Activated CD4-positive, CD25-positive, alpha-beta regulatory T cell treated with anti-CD3 and anti-CD28 coated beads, Interleukin-2, amount 50 U/mL, for 16 hours (primary cell): ENCODE data around the gene USE1.

ENCODE experiments used
- DNase-seq: peaks from one replicate; pipeline ENCODE4 v3.0.0-alpha.2; 2020; ENCODE audit warnings: low read depth, low spot score

USE1 gene

DNA sequence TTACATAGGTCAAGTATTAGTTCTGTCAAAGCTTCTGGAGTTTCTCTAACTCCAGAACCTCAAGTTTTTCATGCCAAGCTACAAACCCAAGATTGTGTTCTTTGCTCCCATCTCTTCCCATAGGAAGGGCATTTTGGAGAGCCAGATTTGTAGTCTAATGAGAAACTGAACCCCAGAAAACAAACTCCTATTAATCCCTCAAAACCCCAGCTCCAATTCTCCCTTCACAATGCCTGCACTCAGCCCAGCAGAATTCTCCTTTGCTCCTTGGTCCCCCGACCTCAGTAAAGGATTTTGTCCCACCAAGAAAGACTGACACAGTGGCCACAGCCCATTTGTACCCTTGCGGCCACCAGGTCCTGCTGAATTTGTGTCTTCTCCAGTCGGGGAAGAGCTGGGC is 41.0 kb downstream of the USE1 start:
- no peak for DNase-seq

DNA sequence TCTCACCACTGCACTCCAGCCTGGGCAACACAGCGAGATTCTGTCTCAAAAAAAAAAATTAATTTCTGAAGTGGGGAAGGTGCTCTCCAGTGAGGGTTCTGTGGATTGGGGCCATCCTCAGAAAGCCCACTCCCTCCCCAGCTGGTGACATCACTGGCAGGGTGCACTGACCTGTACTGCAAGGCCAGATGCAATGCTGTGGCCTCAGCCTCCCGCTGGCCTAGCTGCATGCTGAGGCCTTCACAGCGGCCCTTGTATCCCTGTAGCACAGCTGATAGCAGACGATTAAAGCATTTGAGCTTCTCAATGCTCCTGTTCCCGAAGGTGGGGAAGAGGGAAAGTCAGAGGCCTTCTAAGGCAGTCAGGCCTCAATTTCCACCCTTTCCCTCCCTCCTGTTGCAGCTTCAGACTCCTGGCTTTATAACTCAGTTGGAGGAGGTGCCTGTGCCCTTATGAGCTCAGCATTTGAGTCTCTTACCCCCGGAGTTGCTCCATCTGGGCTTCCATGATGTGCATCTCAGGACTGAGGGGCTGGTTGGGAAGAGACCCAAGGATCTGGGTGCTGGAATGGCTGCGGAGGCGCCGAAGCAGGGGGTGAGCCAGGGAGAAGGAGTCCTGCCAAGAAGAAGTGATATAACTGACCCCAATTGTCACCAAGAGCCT is 44.1 kb downstream of the USE1 start:
- DNase-seq = no peak

DNA sequence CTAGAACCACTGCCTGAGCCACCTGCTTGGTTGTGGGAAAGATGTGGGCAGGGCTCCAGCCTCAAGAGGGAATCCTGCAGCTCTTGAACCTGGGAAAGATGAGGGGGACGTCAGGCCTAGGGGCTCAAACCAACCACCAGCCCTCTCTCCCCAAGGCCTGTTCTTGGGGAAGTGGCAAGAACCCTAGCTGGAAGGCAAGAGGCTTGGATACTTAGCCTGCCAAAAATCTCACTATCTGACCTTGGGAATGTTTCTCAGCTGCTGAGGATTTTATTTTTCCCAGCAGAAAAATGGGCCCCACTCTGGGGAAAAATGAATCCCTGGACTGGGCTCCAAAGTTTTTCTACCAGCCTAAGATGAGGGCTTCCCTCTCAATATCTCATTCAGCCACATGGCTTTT is 44.8 kb downstream of the USE1 start:
- DNase-seq = no peak

DNA sequence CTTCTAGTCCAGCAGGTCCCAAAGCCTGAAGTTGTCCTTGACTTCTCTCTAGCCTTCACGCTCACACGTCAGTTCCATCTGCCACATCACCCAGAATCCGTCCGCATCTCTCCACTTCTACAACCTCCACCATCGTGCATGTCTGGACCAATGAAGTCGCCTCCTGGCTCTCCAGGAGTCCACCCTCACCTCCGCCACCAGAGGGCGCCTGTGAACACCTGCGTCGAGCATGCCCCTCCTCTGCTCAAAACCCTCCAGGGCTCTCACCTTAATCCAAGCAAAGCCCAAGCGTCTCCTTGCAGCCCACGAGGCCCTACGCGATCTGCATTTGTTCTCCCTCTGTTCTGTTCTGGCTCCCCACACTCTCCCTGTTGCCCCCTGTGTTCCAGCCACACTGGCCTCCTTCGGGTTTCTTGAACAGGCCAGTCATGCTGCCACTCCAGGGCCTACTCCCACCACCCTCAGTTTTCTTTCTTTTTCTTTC is 45.7 kb downstream of the USE1 start:
- DNase-seq = peak; percentile 85

DNA sequence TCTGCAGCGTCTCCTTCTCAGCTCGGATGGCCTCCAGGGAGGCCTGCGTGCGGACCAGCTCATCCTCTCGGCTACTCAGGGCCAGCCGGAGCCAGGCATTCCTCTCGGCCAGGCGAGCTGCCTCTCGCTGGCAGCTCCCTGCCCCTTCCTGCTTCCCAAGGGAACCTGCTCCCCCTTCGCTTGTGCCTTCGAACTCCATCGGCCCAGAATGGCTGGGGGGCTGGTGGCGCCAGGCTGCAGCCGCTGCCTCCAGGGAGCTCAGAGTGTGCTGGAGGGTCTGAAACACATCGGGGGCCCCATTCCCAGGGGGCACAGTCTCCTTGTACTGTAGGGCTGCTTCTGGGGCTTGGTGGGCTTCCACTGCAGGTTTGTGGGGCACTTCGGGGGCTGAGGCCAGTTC is 47.4 kb downstream of the USE1 start:
- DNase-seq = no peak

DNA sequence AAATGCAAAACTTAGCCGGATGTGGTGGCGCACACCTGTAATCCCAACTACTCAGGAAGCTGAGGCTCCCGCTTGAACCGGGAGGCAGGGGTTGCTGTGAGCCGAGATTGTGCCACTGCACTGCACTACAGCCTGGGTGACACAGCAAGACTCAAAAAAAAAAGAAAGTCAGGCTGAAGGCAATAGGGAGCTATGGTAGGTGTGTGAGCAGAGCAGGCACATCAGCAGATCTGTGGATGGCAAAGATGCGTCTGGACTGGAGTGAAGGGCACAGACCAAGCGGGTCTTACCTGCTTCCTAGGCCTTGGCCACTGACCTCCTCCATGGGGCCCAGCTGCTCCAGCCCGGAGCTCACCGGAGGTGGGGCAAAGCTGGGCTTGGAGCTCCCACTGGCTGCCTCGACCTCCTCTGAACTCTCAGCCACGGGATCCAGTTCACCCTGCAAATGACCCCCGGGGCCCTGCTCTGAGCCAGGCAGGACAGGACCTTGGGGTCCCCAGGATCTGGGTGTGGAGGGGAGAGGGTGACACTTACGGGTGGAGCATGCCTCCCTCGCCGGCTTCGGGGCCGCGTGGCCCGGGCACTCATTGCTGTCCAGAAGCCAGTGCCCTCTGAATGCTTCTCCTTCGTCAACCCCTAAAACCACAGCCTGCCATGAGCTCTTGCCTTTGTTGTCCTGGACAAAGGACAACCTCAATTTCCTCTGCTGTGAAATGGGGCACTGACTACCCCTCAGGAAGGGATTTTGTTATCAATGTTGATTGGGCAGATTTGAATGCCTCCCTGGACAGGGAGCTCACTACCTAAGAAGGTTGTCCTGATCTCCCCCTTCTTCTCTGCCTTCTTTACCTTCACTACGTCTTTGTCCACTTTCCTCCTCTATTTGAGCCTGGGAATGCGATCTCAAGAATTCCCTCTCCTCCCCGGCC is 48.8 kb downstream of the USE1 start:
- DNase-seq = no peak

DNA sequence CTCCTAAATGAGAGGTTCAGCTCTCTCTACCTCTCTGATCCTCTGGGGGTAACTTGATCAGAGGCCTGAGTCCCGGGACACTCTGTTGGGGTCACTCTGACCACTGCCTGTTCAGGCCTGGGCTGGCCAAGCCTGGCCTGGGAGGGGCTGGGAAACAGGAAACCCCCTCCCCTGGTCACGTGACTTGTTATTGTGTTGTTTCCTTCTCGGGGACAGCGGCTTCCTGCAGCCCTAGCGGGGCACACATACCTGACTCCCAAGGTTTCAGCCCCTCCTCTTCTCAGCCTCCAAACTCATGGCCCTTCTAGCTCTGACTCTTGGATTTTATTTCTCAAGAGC is 49.5 kb downstream of the USE1 start, which contains the start of gene USHBP1:
Gene USHBP1 (minus strand): TSS at position 105 of the 339 bp plus-strand sequence. CDS start 446 bp downstream, outside the sequence.
- no peak for DNase-seq

DNA sequence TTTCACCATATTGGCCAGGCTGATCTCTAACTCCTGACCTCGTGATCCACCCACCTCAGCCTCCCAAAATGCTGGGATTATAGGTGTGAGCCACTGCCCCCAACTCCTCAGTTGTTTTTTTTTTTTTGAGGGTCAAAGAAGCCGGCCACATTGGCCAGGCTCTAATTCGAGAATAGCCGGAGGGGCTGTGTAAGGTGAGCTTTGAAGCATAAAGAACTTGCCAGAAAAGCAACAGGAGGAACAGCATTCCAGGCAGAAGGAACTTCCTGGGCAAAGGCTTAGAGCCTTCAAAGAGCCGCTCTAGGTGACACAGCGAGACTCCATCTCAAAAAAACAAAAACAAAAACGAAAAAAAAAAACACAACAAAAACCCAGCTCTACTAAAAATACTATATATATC is 50.9 kb downstream of the USE1 start:
- DNase-seq = no peak

DNA sequence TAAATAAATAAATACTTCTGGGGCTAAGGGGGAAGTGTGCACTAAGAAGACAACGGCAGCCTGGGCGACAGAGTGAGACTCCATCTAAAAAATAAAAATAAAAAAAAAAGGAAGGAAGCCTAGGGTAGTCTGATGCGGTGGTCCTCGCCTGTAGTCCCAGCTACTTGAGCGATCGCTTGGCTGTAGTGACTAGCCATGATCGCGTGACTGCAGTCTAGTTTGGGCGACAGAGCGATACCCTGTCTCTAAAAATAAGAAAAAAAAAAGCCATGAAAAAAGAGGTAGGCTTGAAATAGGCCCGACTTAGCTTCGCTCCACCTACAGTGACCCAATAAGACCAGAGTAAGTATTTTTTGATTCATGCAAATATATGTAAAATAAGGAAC is 51.4 kb downstream of the USE1 start:
- no peak for DNase-seq

DNA sequence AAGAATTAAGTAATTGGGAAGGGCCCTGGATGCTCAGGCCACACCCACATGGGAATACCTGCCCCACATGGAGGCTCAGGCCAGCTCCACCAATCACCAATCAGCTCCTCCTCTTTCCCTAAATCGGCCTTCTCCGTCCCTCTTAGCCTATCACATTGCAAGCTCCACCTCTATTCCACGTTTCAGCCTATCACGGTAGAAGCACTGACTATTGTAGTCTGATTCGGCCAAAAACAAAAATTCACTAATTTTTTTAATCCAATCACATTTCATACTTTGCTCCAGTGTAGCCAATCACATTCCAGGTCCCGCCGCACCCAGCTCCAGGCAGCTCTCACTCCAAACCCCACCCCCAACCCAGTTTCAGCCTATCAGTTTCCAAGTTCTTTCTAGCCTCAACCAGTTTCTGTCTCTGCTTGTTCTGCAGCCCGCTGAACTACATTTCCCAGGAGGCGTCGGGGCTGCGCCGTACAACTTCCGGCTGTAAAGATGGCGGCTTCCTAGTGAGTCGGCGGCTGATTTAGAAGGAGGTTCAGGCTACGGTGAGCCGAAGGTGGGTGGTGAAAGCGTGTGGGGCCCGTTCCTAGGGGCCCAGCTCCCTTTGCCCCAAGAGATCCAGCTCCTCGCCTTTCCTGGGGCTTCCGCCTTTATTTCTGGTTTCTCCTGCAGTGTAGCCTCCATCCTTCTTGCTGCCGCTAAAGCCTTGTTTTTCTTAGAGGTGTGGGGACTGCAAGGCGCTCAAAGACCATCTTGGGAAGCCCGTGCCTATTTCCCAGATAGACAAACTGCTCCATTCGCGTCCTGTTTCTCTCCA is 52.0 kb downstream of the USE1 start, which contains the start of gene BABAM1:
Gene BABAM1 (plus strand): TSS at position 469 of the 814 bp plus-strand sequence. CDS start 1,364 bp downstream, outside the sequence.
- peak; percentile 95 for DNase-seq

DNA sequence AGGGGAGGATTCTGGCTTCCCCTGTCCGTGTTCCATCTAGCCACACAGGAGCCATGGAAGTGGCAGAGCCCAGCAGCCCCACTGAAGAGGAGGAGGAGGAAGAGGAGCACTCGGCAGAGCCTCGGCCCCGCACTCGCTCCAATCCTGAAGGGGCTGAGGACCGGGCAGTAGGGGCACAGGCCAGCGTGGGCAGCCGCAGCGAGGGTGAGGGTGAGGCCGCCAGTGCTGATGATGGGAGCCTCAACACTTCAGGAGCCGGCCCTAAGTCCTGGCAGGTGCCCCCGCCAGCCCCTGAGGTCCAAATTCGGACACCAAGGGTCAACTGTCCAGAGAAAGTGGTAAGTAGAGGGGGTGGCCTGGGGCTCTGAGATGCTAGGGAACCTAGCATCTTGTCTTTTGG is 53.6 kb downstream of the USE1 start:
- DNase-seq = no peak
